ENCODE data around the gene UVRAG.

Gene UVRAG

GRCh38 chr11:76124905-76125770, 310.1 kb downstream of the UVRAG start:
- DNase-seq (ENCODE audit: low read depth), result no peak
- TF ChIP-seq CTCF (IDR thresholded peaks at IDR 0.05; ENCODE audit: control insufficient read depth, extremely low read depth, insufficient read depth), result no peak
- no peak overlapping the region for H3K4me3 ChIP-seq (ENCODE audit: low read depth, low read length)

GRCh38 chr11:76129729-76130128, 314.7 kb downstream of the UVRAG start:
- no peak for TF ChIP-seq CTCF (IDR thresholded peaks at IDR 0.05; ENCODE audit: control insufficient read depth, extremely low read depth, insufficient read depth)
- H3K4me3 ChIP-seq (ENCODE audit: low read depth, low read length), result no peak overlapping the region
- DNase-seq (ENCODE audit: low read depth), result no peak

- TF ChIP-seq CTCF (IDR thresholded peaks at IDR 0.05; ENCODE audit: control insufficient read depth, extremely low read depth, insufficient read depth), result no peak
- DNase-seq (ENCODE audit: low read depth), result no peak
- no peak overlapping the region for H3K4me3 ChIP-seq (ENCODE audit: low read depth, low read length)
Observed at GRCh38 chr11:76131142-76131541, 316.1 kb downstream of the UVRAG start.

- H3K4me3 ChIP-seq (ENCODE audit: low read depth, low read length), result no peak overlapping the region
- TF ChIP-seq CTCF (IDR thresholded peaks at IDR 0.05; ENCODE audit: control insufficient read depth, extremely low read depth, insufficient read depth), result no peak
- no peak for DNase-seq (ENCODE audit: low read depth)
Observed at GRCh38 chr11:76131671-76132631, 316.9 kb downstream of the UVRAG start.

GRCh38 chr11:76134239-76134638, 319.2 kb downstream of the UVRAG start:
- no peak for TF ChIP-seq CTCF (IDR thresholded peaks at IDR 0.05; ENCODE audit: control insufficient read depth, extremely low read depth, insufficient read depth)
- DNase-seq (ENCODE audit: low read depth), result no peak
- H3K4me3 ChIP-seq (ENCODE audit: low read depth, low read length), result no peak overlapping the region

- DNase-seq (ENCODE audit: low read depth), result no peak
- no peak overlapping the region for H3K4me3 ChIP-seq (ENCODE audit: low read depth, low read length)
- TF ChIP-seq CTCF (IDR thresholded peaks at IDR 0.05; ENCODE audit: control insufficient read depth, extremely low read depth, insufficient read depth), result no peak
Observed at GRCh38 chr11:76135491-76135890, 320.5 kb downstream of the UVRAG start.

All from LNCaP clone FGC (cell line).